Activated CD8-positive, alpha-beta T cell treated with anti-CD3 and anti-CD28 coated beads for 36 hours (primary cell): ENCODE measurements around the gene TTLL5. TPM values are rescaled to one million over a fixed set of nuclear protein-coding genes. Genes with fewer than 3 reads are reported as not detected.

Experiments used
- ATAC-seq: fragments of 200-7000 bp; cut with Tn5 transposase; one replicate; pipeline ENCODE4 v1.10.0; 2021; ENCODE audit warnings: mild to moderate bottlenecking, moderate library complexity
- CTCF ChIA-PET: fragments of 350-600 bp; sonication (Branson Sonifier 250); formaldehyde crosslinking; loops from one replicate; lab custom pipeline; 2021; ENCODE audit warnings: antibody characterized with exemption; lab: Charles Lee
- POLR2A ChIA-PET: fragments of 350-600 bp; sonication (Branson Sonifier 250); formaldehyde crosslinking; loops from one replicate; lab custom pipeline; 2021; ENCODE audit warnings: antibody characterized with exemption; lab: Charles Lee
- DNase-seq: peaks from one replicate; pipeline ENCODE4 v3.0.0-alpha.2; 2020
- H3K27ac Mint-ChIP-seq: one replicate; pipeline ENCODE4 v1.8.0; 2021; ENCODE audit warnings: mild to moderate bottlenecking, mixed read lengths
- H3K27me3 Mint-ChIP-seq: one replicate; pipeline ENCODE4 v1.8.0; 2021; ENCODE audit warnings: mixed read lengths
- H3K36me3 Mint-ChIP-seq: one replicate; pipeline ENCODE4 v1.8.0; 2021; ENCODE audit warnings: low read depth, mixed read lengths
- H3K4me1 Mint-ChIP-seq: one replicate; pipeline ENCODE4 v1.8.0; 2021; ENCODE audit warnings: low read depth, mixed read lengths
- H3K4me3 Mint-ChIP-seq: one replicate; pipeline ENCODE4 v1.8.0; 2021; ENCODE audit warnings: mild to moderate bottlenecking, moderate library complexity, mixed read lengths
- H3K9me3 Mint-ChIP-seq: one replicate; pipeline ENCODE4 v1.8.0; 2021; ENCODE audit warnings: mixed read lengths
- intact Hi-C: fragments of 100-400 bp; cut with micrococcal nuclease; formaldehyde crosslinking; loops from one replicate; pipeline ENCODE4 v1.10.0; 2022
- total RNA-seq, 2 experiments: library from RNA; stranded (reverse); gene quantifications; one replicate each; pipeline ENCODE4 v1.2.3, GENCODE V29; 2021
- TF ChIP-seq, protein P1 (sequence below): fragments of 200-600 bp; IDR thresholded peaks from one replicate; pipeline ENCODE4 v1.8.0; 2022; ENCODE audit warnings: antibody characterized with exemption, mild to moderate bottlenecking

The TTLL5 gene
- total RNA-seq, 2 experiments from 2014 or later, result 23.6 to 27.2 TPM

DNA sequence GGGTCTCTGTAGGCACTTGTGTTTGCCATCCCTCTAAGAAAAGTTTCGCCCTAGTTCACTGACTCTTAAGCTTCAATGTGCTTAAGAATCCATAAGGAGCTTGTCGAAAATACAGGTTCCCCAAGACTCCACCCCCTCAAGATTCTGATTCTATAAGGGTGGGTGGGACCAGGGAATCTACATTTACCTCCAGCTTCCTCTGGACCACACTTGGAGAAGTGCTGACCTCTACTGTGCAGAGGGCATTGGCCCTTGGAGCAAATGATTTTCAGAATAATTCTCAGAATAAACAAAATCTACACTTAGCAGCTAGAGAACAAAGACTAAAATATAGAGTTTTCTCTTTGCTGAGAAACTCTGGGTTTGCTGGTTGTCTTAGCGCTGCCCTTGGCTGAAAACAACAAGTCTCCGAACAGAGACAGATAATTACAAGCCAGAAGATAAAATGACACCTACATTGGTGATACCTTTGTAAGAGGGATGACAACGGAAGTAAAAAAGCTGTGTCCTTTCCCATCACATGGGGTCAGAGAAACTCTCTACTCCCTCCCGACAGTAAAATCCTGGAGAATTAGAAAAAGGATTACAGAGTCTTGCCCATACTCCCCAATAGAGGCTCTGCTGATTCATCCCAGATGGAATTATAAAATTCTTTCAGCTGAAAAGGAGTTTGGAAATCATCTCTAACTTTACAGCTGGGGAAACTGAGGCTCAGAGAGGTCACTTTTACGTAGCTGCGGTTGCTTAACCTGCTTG is 316.0 kb downstream of the TTLL5 start:
- Mint-ChIP-seq H3K9me3 (no peaks in the 10 kb centered on the region), H3K27me3 (no peaks in the 10 kb centered on the region), H3K4me1 (peaks cover 33% of the 10 kb centered on the region), H3K27ac (no peak overlapping the region), H3K36me3 (peaks cover 2% of the 10 kb centered on the region), H3K4me3 (no peak overlapping the region)
- CTCF ChIA-PET, result interaction anchor here (1.2 to 9.1 kb wide), 3 partner anchors 70 to 267 kb away, joined by 3 to 143 read pairs (median 63); no protein-coding TSS in a partner anchor
- POLR2A ChIA-PET, result no interaction called here
- intact Hi-C loops, result no loop called here
- TF ChIP-seq, protein P1, sequence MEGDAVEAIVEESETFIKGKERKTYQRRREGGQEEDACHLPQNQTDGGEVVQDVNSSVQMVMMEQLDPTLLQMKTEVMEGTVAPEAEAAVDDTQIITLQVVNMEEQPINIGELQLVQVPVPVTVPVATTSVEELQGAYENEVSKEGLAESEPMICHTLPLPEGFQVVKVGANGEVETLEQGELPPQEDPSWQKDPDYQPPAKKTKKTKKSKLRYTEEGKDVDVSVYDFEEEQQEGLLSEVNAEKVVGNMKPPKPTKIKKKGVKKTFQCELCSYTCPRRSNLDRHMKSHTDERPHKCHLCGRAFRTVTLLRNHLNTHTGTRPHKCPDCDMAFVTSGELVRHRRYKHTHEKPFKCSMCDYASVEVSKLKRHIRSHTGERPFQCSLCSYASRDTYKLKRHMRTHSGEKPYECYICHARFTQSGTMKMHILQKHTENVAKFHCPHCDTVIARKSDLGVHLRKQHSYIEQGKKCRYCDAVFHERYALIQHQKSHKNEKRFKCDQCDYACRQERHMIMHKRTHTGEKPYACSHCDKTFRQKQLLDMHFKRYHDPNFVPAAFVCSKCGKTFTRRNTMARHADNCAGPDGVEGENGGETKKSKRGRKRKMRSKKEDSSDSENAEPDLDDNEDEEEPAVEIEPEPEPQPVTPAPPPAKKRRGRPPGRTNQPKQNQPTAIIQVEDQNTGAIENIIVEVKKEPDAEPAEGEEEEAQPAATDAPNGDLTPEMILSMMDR, result no peak
- no peak for ATAC-seq
- no peak for DNase-seq

DNA sequence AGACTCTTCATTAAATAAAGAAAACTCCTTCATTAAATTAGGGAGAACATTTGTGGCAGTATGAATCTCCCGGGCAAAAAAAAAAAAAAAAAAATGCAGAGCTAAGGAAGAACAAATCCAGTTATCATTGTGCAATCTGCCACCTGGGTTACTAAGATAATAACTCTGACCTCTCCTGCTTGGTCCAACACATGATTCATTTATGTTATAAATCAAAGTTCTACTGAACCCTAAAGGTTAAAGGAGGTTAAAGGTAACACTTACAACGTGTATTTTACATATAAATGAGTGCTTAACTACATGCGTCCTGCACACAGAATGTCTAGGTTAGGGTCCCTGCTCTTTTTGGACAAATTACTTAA is 316.5 kb downstream of the TTLL5 start:
- H3K4me1 Mint-ChIP-seq, result peaks cover 33% of the 10 kb centered on the region
- TF ChIP-seq, protein P1, result no peak
- ATAC-seq (no peak), DNase-seq (no peak)
- POLR2A ChIA-PET, result no interaction called here
- intact Hi-C loops, result no loop called here
- CTCF ChIA-PET, result interaction anchor here (0.6 to 9.1 kb wide), 4 partner anchors 70 to 268 kb away, joined by 3 to 143 read pairs (median 33); no protein-coding TSS in a partner anchor
- no peak overlapping the region for H3K4me3 Mint-ChIP-seq
- H3K9me3 Mint-ChIP-seq, result no peaks in the 10 kb centered on the region
- H3K27me3 Mint-ChIP-seq, result no peaks in the 10 kb centered on the region
- peaks cover 2% of the 10 kb centered on the region for H3K36me3 Mint-ChIP-seq
- no peak overlapping the region for H3K27ac Mint-ChIP-seq

DNA sequence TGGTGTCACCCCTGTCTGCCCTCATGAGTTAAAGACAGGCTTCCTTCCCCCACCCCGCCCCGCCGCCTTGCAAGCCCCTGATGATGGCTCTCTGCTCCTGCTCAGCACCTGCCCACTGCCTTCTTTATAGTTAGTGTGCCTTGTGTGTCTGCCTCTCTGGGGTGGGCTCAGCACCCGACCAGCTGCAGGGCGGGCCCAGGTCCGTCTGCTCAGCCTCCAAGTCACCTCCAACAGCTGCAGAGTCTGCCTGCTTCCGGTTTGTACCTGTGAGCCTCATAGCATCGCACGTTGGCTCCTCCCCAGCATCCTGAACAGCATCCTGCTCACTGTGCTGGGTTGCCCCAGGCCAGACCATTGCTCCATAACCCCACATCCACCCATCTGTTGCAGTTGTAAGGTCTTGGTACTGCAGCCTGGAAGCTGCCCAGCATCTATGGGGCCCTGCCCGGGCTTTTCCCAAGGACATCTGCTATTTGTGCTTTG is 317.2 kb downstream of the TTLL5 start:
- H3K9me3 Mint-ChIP-seq, result no peaks in the 10 kb centered on the region
- DNase-seq, result peak; percentile 31
- no peaks in the 10 kb centered on the region for H3K27me3 Mint-ChIP-seq
- TF ChIP-seq, protein P1, result no peak
- intact Hi-C loops, result no loop called here
- H3K4me1 Mint-ChIP-seq, result peaks cover 33% of the 10 kb centered on the region
- CTCF ChIA-PET, result interaction anchor here (0.6 to 9.1 kb wide), 9 partner anchors 9 to 269 kb away, joined by 3 to 143 read pairs (median 3); no protein-coding TSS in a partner anchor
- no peak overlapping the region for H3K4me3 Mint-ChIP-seq
- POLR2A ChIA-PET, result no interaction called here
- H3K36me3 Mint-ChIP-seq, result peaks cover 2% of the 10 kb centered on the region
- no peak for ATAC-seq
- H3K27ac Mint-ChIP-seq, result no peak overlapping the region

DNA sequence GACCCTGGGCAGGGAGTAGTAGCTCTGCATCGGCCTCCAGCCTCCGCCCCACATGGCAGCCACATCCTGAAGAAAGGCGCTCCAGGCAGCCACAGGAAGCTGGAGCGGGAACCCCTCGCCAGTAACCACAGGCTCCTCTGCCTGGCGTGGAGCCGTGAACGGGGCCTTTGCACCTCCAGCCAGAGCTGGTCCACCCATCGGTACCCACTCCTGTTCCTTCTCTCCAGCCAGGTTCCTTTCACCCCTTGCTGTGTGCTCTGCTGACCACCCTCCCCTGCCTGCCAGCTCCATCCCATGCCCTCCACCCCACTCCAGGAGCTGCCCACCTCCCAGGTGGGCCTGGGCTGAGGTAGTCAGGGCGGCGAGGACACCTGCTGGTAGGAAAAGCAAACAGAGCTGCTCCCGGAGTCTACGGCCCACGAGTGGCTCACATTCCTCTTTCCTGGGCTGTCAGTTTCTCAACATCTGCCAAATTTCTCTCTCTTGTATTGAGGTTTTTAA is 318.1 kb downstream of the TTLL5 start:
- Mint-ChIP-seq H3K9me3 (no peaks in the 10 kb centered on the region), H3K36me3 (peaks cover 2% of the 10 kb centered on the region), H3K27me3 (no peaks in the 10 kb centered on the region), H3K27ac (no peak overlapping the region), H3K4me1 (peaks cover 33% of the 10 kb centered on the region), H3K4me3 (no peak overlapping the region)
- CTCF ChIA-PET, result interaction anchor here (0.6 to 9.1 kb wide), 9 partner anchors 10 to 401 kb away, joined by 3 to 143 read pairs (median 4); partner anchors contain the start of gene FLVCR2
- ATAC-seq (no peak), DNase-seq (peak; percentile 34)
- POLR2A ChIA-PET, result no interaction called here
- TF ChIP-seq, protein P1, result peak; percentile 58
- intact Hi-C loops, result no loop called here
